Measurements from ENCODE around the gene ADA. TPM values are rescaled to one million over a fixed set of nuclear protein-coding genes. Genes with fewer than 3 reads are reported as not detected.
"Not testable (repeated sequence)": the region's sequence is repeated elsewhere in the genome, so short reads cannot be mapped to it uniquely, and the experiment has no call there.

ADA gene
- total RNA-seq, 1 donor from 2014 or later = 5.8 TPM

GRCh38 chr20:44590980-44591778, 60.3 kb downstream of the ADA start:
- intact Hi-C loops (cut with DNase I) = no loop called here
- Histone ChIP-seq H3K9me3 (no peaks in the 10 kb centered on the region), H3K4me3 (no peak overlapping the region), H3K27ac (no peak overlapping the region), H3K4me1 (peaks cover 32% of the 10 kb centered on the region), H3K36me3 (peaks cover 26% of the 10 kb centered on the region), H3K27me3 (no peaks in the 10 kb centered on the region)
- no peak for DNase-seq
- TF ChIP-seq, protein P1, sequence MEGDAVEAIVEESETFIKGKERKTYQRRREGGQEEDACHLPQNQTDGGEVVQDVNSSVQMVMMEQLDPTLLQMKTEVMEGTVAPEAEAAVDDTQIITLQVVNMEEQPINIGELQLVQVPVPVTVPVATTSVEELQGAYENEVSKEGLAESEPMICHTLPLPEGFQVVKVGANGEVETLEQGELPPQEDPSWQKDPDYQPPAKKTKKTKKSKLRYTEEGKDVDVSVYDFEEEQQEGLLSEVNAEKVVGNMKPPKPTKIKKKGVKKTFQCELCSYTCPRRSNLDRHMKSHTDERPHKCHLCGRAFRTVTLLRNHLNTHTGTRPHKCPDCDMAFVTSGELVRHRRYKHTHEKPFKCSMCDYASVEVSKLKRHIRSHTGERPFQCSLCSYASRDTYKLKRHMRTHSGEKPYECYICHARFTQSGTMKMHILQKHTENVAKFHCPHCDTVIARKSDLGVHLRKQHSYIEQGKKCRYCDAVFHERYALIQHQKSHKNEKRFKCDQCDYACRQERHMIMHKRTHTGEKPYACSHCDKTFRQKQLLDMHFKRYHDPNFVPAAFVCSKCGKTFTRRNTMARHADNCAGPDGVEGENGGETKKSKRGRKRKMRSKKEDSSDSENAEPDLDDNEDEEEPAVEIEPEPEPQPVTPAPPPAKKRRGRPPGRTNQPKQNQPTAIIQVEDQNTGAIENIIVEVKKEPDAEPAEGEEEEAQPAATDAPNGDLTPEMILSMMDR (IDR thresholded peaks at IDR 0.05) = no peak
- ATAC-seq = no peak

DNA sequence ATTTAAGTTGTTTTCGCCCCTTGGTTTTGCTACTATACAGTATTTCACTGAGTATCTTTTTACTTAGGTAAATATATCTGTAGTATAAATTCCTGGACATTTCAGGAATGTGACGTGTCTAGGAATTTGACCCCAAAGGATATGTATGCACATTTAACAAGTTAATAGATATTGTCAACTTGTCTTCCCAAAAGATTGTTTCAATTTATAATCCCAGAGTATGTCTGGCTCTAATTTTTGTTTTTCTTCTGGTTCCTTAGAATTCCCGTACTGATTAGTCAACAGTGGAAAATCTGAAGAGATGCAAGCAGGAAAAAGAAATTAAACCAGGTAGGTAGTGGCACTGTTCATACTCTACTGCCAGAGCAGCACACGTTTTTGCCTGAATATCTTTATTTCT, 62.0 kb downstream of the ADA start:
- Histone ChIP-seq H3K9me3 (no peaks in the 10 kb centered on the region), H3K36me3 (peaks cover 26% of the 10 kb centered on the region), H3K4me3 (no peak overlapping the region), H3K27ac (no peak overlapping the region), H3K4me1 (peaks cover 32% of the 10 kb centered on the region), H3K27me3 (no peaks in the 10 kb centered on the region)
- TF ChIP-seq, protein P1 (IDR thresholded peaks at IDR 0.05) = no peak
- ATAC-seq (no peak), DNase-seq (no peak)
- intact Hi-C loops (cut with DNase I) = no loop called here

- H3K9me3 ChIP-seq; DNase-seq; H3K27me3 ChIP-seq; intact Hi-C loops (cut with DNase I); ATAC-seq; H3K4me3 ChIP-seq; H3K27ac ChIP-seq: not testable (repeated sequence)
- Histone ChIP-seq H3K36me3 (peaks cover 26% of the 10 kb centered on the region), H3K4me1 (peaks cover 20% of the 10 kb centered on the region)
Observed at GRCh38 chr20:44588321-44588720, 63.2 kb downstream of the ADA start.

DNA sequence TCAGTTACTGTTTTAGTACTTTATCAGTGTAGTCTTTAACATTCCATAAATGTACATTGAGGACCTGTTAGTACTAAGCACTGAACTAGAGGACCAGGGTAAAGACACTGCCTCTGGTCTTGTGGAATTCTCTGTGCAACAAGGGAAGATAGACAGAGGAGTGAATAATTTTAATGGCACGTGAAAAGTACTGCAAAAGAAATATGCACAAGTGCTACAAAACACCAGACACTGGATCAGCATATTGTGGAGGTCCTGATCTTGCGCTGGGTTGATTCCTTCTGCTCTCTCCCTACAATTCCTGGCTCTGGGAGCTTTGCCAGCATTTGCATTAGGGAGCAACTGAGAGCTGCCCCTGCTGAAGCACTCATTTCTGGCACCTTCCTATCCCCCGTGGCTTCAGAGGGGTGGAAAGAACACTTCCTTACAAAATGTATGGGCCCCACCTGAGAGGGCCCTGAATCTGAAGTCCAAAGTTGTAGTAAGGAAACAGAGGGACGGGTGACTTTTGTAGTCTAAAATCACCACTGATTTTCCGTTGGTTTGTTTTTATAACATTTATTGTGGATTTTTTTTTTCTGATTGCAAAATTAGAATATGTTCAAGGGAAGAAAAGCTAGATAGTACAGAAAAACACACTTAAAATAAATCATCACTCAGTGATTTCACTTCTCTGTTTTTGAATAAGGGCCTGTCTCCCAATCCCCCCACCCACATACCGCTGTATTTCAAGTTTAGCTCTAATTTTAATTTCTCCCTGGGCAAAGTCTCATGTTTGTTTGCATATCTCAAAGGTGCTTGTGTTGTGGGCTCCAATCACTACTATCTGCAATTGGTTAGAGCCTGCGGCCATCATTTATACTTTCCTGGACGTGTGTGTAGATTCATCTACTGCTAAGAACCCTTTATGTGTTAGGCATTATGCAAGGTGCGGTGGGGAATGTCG, 64.2 kb downstream of the ADA start:
- Histone ChIP-seq H3K4me1 (peaks cover 20% of the 10 kb centered on the region), H3K4me3 (peak overlapping the region; percentile 12), H3K27ac (peak overlapping the region; percentile 38), H3K27me3 (no peaks in the 10 kb centered on the region), H3K36me3 (peaks cover 26% of the 10 kb centered on the region), H3K9me3 (no peaks in the 10 kb centered on the region)
- no peak for DNase-seq
- ATAC-seq = no peak
- intact Hi-C loops (cut with DNase I) = no loop called here
- TF ChIP-seq, protein P1 (IDR thresholded peaks at IDR 0.05) = no peak

GRCh38 chr20:44586289-44586911, 65.1 kb downstream of the ADA start:
- DNase-seq = no peak
- H3K27ac ChIP-seq = no peak overlapping the region
- H3K9me3 ChIP-seq = no peaks in the 10 kb centered on the region
- TF ChIP-seq, protein P1 (IDR thresholded peaks at IDR 0.05) = no peak
- H3K4me3 ChIP-seq = no peak overlapping the region
- H3K36me3 ChIP-seq = peaks cover 20% of the 10 kb centered on the region
- H3K4me1 ChIP-seq = peaks cover 26% of the 10 kb centered on the region
- H3K27me3 ChIP-seq = no peaks in the 10 kb centered on the region
- intact Hi-C loops (cut with DNase I) = no loop called here
- ATAC-seq = peak; percentile 15

Data from upper lobe of right lung (tissue), 1 donor.